Lower leg skin (tissue), 4 donors: ENCODE results near the gene KIF26B. TPM values are rescaled to one million over a fixed set of nuclear protein-coding genes. Genes with fewer than 3 reads are reported as not detected.

Source experiments
- DNase-seq, 2 donors: peaks; one replicate each; pipeline ENCODE4 v3.0.0-alpha.2; 2019; ENCODE audit warnings: low spot score in 2 of 2
- H3K4me3 ChIP-seq: fragments of 200-600 bp; sonication (generic); 2 replicates; pipeline ENCODE4 v1.5.1; 2017; ENCODE audit warnings: mild to moderate bottlenecking, low read depth; ENCODE audit not compliant: poor library complexity, severe bottlenecking
- POLR2A ChIP-seq, 2 donors: fragments of 450-650 bp; IDR thresholded peaks; one replicate each; pipeline ENCODE4 v1.6.1; 2016 to 2017; ENCODE audit warnings: antibody characterized with exemption in 2 of 2, mild to moderate bottlenecking in 1 of 2, moderate library complexity in 1 of 2
- WGBS, 2 donors: methylation state at CpG; one replicate each; pipeline ENCODE4 v1.1.5; 2018; 5-methylcytosine and 5-hydroxymethylcytosine counted together
- intact Hi-C: fragments of 100-400 bp; cut with DNase I; formaldehyde crosslinking; loops from one replicate; pipeline ENCODE4 v1.15.0; 2023; ENCODE audit warnings: low total_unique reads
- total RNA-seq, 4 donors: library from RNA; depleted of rRNA; stranded (reverse); fragments of >200 nt; gene quantifications; one replicate each; pipeline ENCODE4 v1.1.0, GENCODE V29; 2016
- TF ChIP-seq, protein P1 (sequence below), 3 donors: fragments of 450-650 bp; IDR thresholded peaks; one replicate each; pipeline ENCODE4 v1.5.1; 2016; ENCODE audit warnings: antibody characterized with exemption in 3 of 3, mild to moderate bottlenecking in 3 of 3, moderate library complexity in 2 of 3

Gene KIF26B
- total RNA-seq, 4 donors from 2014 or later: 3.9 to 6.6 (median 5.7) TPM

DNA sequence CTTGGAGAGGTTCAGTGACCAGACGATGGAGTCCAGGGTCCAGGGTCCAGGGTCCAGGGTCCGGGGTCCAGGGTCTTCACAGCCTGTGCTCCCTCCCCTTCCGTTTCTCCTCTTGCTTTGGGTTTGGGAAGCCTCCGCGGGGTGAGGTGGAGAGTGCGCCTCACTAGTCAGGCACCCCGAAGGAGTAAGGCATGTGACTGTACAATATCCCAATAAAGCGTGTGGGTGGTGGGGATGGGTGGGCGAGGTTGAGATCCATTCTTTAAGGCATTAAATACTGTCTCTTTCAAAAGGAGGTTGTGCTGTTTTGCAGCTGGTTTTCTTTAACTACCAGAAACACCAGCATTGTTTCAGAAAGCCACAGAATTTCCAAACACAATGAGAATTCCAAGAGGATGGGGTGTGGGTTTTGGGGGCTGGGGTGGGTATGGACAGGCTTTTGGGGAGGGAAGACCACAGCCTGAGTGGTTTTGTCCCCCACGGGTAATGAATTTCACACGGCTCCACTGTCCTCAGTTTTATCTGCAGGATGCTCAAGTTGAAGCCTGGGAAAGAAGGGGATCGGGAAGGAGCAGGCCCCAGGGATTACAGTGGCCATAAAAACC lies 65.7 kb downstream of the KIF26B start:
- H3K4me3 ChIP-seq: no peak overlapping the region
- no peak for TF ChIP-seq POLR2A (IDR thresholded peaks at IDR 0.05)
- TF ChIP-seq, protein P1, sequence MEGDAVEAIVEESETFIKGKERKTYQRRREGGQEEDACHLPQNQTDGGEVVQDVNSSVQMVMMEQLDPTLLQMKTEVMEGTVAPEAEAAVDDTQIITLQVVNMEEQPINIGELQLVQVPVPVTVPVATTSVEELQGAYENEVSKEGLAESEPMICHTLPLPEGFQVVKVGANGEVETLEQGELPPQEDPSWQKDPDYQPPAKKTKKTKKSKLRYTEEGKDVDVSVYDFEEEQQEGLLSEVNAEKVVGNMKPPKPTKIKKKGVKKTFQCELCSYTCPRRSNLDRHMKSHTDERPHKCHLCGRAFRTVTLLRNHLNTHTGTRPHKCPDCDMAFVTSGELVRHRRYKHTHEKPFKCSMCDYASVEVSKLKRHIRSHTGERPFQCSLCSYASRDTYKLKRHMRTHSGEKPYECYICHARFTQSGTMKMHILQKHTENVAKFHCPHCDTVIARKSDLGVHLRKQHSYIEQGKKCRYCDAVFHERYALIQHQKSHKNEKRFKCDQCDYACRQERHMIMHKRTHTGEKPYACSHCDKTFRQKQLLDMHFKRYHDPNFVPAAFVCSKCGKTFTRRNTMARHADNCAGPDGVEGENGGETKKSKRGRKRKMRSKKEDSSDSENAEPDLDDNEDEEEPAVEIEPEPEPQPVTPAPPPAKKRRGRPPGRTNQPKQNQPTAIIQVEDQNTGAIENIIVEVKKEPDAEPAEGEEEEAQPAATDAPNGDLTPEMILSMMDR (IDR thresholded peaks at IDR 0.05): no peak
- intact Hi-C loops: no loop called here
- DNase-seq: no peak
- 69 to 76% methylated on average over 12 of the region's 12 CpGs for WGBS, 2 donors

DNA sequence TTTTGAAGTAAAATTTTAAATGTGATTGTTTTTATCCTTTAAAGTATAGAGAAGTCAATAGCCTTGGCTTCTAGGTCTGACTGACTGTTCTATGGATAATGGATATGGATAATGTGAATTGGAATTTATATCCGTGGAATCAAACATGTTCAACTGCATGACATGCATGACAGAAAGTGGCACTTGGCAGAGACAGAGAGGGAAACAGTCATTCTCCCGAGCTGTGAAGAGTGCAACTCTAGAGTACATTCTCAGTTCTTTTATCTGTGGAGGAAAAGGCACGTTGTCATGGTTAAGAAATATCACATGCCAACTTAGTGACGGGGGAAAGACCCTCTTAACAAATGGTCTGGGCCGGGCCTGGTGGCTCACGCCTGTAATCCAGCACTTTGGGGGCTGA lies 67.0 kb downstream of the KIF26B start:
- H3K4me3 ChIP-seq: no peak overlapping the region
- TF ChIP-seq POLR2A (IDR thresholded peaks at IDR 0.05): no peak
- TF ChIP-seq, protein P1 (IDR thresholded peaks at IDR 0.05): no peak
- 85 to 87% methylated on average over 6 of the region's 6 CpGs for WGBS, 2 donors
- intact Hi-C loops: no loop called here
- DNase-seq: no peak

DNA sequence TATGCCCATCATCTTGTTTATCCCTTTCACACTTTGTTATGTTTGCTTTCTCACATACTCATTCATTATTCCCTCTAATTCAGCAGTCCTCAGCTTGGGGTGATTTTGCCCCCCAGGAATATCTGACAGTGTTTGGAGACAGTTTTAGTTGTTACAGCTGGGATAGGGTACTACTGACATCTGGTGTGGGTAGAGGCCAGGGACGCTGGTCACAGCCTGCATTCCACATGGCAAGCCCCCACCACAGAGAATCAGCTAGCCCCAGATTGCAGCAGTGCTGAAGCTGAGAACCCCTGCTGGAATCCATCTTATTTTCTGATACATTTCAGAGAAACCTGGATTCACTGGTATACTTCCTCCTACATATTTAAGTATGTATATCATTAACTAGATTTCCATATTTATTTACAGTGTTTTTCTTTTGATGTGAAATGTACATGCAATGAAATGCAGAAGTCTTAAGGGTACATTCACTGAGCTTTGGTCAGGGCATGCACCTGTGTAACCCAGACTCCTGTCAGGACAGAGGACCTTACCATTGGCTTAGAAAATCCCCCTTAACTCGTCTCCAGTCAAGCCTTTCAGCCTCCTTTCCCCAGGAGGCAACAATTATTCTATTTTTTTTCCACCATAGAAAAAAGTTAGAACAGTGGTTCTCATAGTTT lies 68.3 kb downstream of the KIF26B start:
- intact Hi-C loops: no loop called here
- DNase-seq: no peak
- TF ChIP-seq POLR2A (IDR thresholded peaks at IDR 0.05): no peak
- TF ChIP-seq, protein P1 (IDR thresholded peaks at IDR 0.05): no peak
- 37 to 62% methylated on average over 2 of the region's 2 CpGs for WGBS, 2 donors
- H3K4me3 ChIP-seq: no peak overlapping the region

DNA sequence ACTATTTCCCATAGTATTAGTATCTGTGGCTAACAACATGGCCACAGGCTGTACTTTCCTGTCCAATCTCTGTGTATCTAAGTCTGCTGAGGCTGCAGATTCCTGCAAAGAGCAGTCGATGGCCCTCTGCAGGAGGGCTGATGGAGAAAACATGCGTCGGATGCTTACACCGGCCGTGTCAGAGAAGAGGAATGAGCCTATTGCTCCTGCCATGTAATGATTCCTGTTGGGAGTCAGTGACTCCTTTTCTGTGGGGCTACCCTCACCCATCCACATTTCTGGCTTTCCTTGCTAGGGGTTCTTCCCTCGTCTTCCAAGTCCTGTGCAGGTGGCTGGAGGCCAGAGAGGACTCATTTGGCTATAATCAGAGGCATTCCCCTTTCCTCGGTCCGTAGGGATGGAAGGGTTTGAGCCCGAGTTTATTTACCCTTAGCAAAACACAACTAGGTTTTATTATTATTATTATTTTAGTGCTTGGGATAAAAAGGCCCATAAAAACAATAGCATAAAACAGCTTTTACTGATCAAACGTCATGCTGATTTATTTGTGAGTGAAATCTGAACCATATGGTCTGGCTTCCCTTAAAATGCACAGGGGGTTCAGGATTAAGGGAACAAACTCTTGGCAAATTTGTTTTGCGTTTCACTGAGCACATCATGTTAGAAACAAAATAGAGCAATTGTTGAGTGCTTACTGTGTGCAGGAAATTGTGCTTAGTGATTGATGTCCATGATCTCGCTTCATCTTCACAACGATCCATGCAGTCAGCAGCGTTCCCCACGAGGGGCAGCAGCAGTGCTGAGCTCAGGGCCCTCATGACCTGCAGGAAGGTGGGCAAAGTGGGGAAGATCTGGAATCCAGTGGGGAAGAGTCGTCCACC lies 70.8 kb downstream of the KIF26B start:
- no peak for TF ChIP-seq POLR2A (IDR thresholded peaks at IDR 0.05)
- TF ChIP-seq, protein P1 (IDR thresholded peaks at IDR 0.05): no peak
- DNase-seq: peak in 1 of 2 donors; percentile 65
- intact Hi-C loops: no loop called here
- 61 to 70% methylated on average over 16 of the region's 16 CpGs for WGBS, 2 donors
- H3K4me3 ChIP-seq: no peak overlapping the region

DNA sequence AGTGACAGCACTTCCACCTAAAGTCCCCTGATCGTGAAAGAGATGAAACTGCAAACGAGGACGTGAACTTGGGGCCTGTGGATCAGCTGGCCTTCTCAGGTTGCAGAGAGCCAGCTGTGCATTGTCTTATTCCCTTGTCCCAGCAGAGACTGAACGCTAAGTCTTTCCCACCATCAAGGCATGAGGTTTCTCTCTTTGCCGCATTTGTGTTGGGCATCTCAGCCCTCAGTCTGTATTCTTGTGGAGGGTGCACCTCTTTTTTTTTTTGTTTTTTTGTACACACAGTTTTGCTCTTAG lies 71.4 kb downstream of the KIF26B start:
- no peak overlapping the region for H3K4me3 ChIP-seq
- WGBS, 2 donors: 70 to 91% methylated on average over 5 of the region's 5 CpGs
- TF ChIP-seq POLR2A (IDR thresholded peaks at IDR 0.05): no peak
- TF ChIP-seq, protein P1 (IDR thresholded peaks at IDR 0.05): no peak
- no peak for DNase-seq
- intact Hi-C loops: no loop called here
